Activated naive CD4-positive, alpha-beta T cell treated with anti-CD3 and anti-CD28 coated beads, Interleukin-2, amount 50 U/mL, for 24 hours (primary cell): ENCODE data around the gene CFI.
A peak's percentile ranks its signal among the peaks of the same experiment; 100 is the strongest.

Source experiments
- H3K27ac Mint-ChIP-seq: one replicate; pipeline ENCODE4 v1.8.0; 2021; ENCODE audit warnings: mild to moderate bottlenecking, mixed read lengths
- H3K27me3 Mint-ChIP-seq: one replicate; pipeline ENCODE4 v1.8.0; 2021; ENCODE audit warnings: mixed read lengths
- H3K36me3 Mint-ChIP-seq: one replicate; pipeline ENCODE4 v1.8.0; 2021; ENCODE audit warnings: mixed read lengths
- H3K4me1 Mint-ChIP-seq: one replicate; pipeline ENCODE4 v1.8.0; 2021; ENCODE audit warnings: mixed read lengths
- H3K4me3 Mint-ChIP-seq: one replicate; pipeline ENCODE4 v1.8.0; 2021; ENCODE audit warnings: mild to moderate bottlenecking, mixed read lengths
- H3K9me3 Mint-ChIP-seq: one replicate; pipeline ENCODE4 v1.8.0; 2021; ENCODE audit warnings: mixed read lengths

CFI gene

GRCh38 chr4:109691411-109691920 lies 110.3 kb downstream of the CFI start:
- Mint-ChIP-seq H3K36me3 (peaks cover 31% of the 10 kb centered on the region), H3K4me1 (peaks cover 49% of the 10 kb centered on the region), H3K9me3 (no peaks in the 10 kb centered on the region), H3K4me3 (peak overlapping the region; percentile 19), H3K27me3 (no peaks in the 10 kb centered on the region), H3K27ac (peak overlapping the region; percentile 95)
